A549 treated with AZD9567 at 1 μM for 4 hours (cell line): ENCODE data around the gene MSN. TPM values are rescaled to one million over a fixed set of nuclear protein-coding genes. Genes with fewer than 3 reads are reported as not detected.

Source experiments
- total RNA-seq: library from RNA; stranded (reverse); fragments of 200-300 nt; extraction: Qiagen RNA extraction; gene quantifications from 5 replicates; pipeline ENCODE4 v1.2.3, GENCODE V29; 2022; ENCODE audit not compliant: insufficient read depth

Gene MSN
- total RNA-seq: 239 to 314 TPM (median 277 TPM) in 5 replicates

GRCh38 chrX:65667503-65668376 is at the start of gene MSN:
TSS of gene MSN (plus strand) at chrX:65667654. CDS start at chrX:65667842, 188 bp downstream.

Other genes starting within 250 kb of the MSN start
- 56.7 to 67.2 TPM (median 63.3 TPM) in 5 replicates for gene LAS1L, start 132.9 kb upstream of the MSN start, total RNA-seq